Keratinocyte (primary cell): ENCODE data around the gene KRTAP22-2.

Experiments used
- EZH2 ChIP-seq: IDR thresholded peaks from one replicate; pipeline ENCODE4 v1.6.1; 2012; ENCODE audit warnings: inconsistent platforms, mild to moderate bottlenecking, low read length, moderate library complexity
- TF ChIP-seq, protein P1 (sequence below), 3 experiments: IDR thresholded peaks in 1 of 3; conservative IDR thresholded peaks in 1 of 3; optimal IDR thresholded peaks in 1 of 3; 2 replicates in 2 of 3; 3 replicates in 1 of 3; pipeline versions ENCODE3 to v1.5.1; 2011; ENCODE audit warnings: low read length in 3 of 3, mild to moderate bottlenecking in 3 of 3, moderate library complexity in 2 of 3, control low read depth in 1 of 3, inconsistent platforms in 1 of 3; ENCODE audit not compliant: insufficient read depth in 2 of 3; ENCODE audit errors: extremely low read depth in 1 of 3

DNA sequence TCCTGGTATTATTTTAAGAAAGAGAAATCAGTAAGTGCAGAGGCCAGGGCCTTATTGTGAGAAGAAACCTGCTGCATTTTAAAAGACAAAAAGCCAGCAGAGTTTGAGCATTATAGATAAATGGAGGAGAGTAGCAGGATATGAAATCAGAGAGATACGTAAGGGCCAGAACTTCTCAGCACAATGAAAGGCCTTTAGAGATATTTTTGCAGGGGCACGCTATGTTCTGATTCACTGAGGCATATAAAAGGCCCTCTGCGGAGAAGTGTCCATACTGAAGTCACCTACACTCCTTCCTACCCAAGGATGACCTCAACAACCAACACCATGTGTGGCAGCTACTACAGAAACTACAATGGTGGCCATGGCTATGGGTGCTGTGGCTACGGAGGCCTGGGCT lies 1.9 kb upstream of the KRTAP22-2 start, which contains the start of gene KRTAP6-3:
- TF ChIP-seq, protein P1, sequence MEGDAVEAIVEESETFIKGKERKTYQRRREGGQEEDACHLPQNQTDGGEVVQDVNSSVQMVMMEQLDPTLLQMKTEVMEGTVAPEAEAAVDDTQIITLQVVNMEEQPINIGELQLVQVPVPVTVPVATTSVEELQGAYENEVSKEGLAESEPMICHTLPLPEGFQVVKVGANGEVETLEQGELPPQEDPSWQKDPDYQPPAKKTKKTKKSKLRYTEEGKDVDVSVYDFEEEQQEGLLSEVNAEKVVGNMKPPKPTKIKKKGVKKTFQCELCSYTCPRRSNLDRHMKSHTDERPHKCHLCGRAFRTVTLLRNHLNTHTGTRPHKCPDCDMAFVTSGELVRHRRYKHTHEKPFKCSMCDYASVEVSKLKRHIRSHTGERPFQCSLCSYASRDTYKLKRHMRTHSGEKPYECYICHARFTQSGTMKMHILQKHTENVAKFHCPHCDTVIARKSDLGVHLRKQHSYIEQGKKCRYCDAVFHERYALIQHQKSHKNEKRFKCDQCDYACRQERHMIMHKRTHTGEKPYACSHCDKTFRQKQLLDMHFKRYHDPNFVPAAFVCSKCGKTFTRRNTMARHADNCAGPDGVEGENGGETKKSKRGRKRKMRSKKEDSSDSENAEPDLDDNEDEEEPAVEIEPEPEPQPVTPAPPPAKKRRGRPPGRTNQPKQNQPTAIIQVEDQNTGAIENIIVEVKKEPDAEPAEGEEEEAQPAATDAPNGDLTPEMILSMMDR (optimal IDR thresholded peaks at IDR 0.05 in 1 of 3, IDR thresholded peaks at IDR 0.05 in 1 of 3, conservative IDR thresholded peaks at IDR 0.05 in 1 of 3; ENCODE audit: extremely low read depth in 1 of 3, insufficient read depth in 2 of 3, low read length in 3 of 3), result no peak
- no peak for TF ChIP-seq EZH2
